ENCODE results near the gene SFT2D2. TPM values are rescaled to one million over a fixed set of nuclear protein-coding genes. Genes with fewer than 3 reads are reported as not detected.

SFT2D2 gene
- total RNA-seq, 1 donor from 2014 or later: 13.3 TPM

- no peak for TF ChIP-seq CTCF (IDR thresholded peaks at IDR 0.05; ENCODE audit: borderline replicate concordance)
- peaks cover 72% of the 10 kb centered on the region for H3K36me3 ChIP-seq
- DNase-seq: no peak
- intact Hi-C loops (cut with micrococcal nuclease): no loop called here
- no peaks in the 10 kb centered on the region for H3K9me3 ChIP-seq (replicated peaks)
- no peak overlapping the region for H3K4me3 ChIP-seq
- no peaks in the 10 kb centered on the region for H3K27me3 ChIP-seq (ENCODE audit: low read depth)
- no peak overlapping the region for H3K27ac ChIP-seq (replicated peaks)
- H3K4me1 ChIP-seq: peaks cover 10% of the 10 kb centered on the region
Measured at GRCh38 chr1:168235548-168235885, 9.7 kb downstream of the SFT2D2 start.

- Histone ChIP-seq H3K27ac (replicated peaks) (no peak overlapping the region), H3K9me3 (replicated peaks) (no peaks in the 10 kb centered on the region), H3K27me3 (ENCODE audit: low read depth) (no peaks in the 10 kb centered on the region), H3K36me3 (peaks cover 77% of the 10 kb centered on the region), H3K4me3 (no peak overlapping the region), H3K4me1 (peaks cover 8% of the 10 kb centered on the region)
- no peak for DNase-seq
- intact Hi-C loops (cut with micrococcal nuclease): no loop called here
- no peak for TF ChIP-seq CTCF (IDR thresholded peaks at IDR 0.05; ENCODE audit: borderline replicate concordance)
Measured at GRCh38 chr1:168235937-168236336, 10.1 kb downstream of the SFT2D2 start.

GRCh38 chr1:168236836-168237611 is 11.2 kb downstream of the SFT2D2 start:
- Histone ChIP-seq H3K9me3 (replicated peaks) (no peaks in the 10 kb centered on the region), H3K27ac (replicated peaks) (no peak overlapping the region), H3K27me3 (ENCODE audit: low read depth) (no peaks in the 10 kb centered on the region), H3K36me3 (peaks cover 82% of the 10 kb centered on the region), H3K4me1 (peaks cover 7% of the 10 kb centered on the region), H3K4me3 (no peak overlapping the region)
- no peak for DNase-seq
- TF ChIP-seq CTCF (IDR thresholded peaks at IDR 0.05; ENCODE audit: borderline replicate concordance): no peak
- intact Hi-C loops (cut with micrococcal nuclease): no loop called here

GRCh38 chr1:168243198-168243597 is 17.4 kb downstream of the SFT2D2 start:
- peaks cover 83% of the 10 kb centered on the region for H3K36me3 ChIP-seq

GRCh38 chr1:168243636-168244212 is 17.9 kb downstream of the SFT2D2 start:
- peaks cover 84% of the 10 kb centered on the region for H3K36me3 ChIP-seq
- no peak for DNase-seq
- peak overlapping the region; percentile 67 for H3K27ac ChIP-seq (replicated peaks)

More at GRCh38 chr1:168243198-168243597, 17.4 kb downstream of the SFT2D2 start:
- no peak for TF ChIP-seq CTCF (IDR thresholded peaks at IDR 0.05; ENCODE audit: borderline replicate concordance)
- intact Hi-C loops (cut with micrococcal nuclease): no loop called here
- H3K27me3 ChIP-seq (ENCODE audit: low read depth): no peaks in the 10 kb centered on the region
- peaks cover 31% of the 10 kb centered on the region for H3K4me1 ChIP-seq
- H3K4me3 ChIP-seq: no peak overlapping the region
- no peaks in the 10 kb centered on the region for H3K9me3 ChIP-seq (replicated peaks)
- H3K27ac ChIP-seq (replicated peaks): peak overlapping the region; percentile 67
- DNase-seq: no peak

More at GRCh38 chr1:168243636-168244212, 17.9 kb downstream of the SFT2D2 start:
- Histone ChIP-seq H3K27me3 (ENCODE audit: low read depth) (no peaks in the 10 kb centered on the region), H3K4me1 (peaks cover 31% of the 10 kb centered on the region), H3K9me3 (replicated peaks) (no peaks in the 10 kb centered on the region), H3K4me3 (no peak overlapping the region)
- intact Hi-C loops (cut with micrococcal nuclease): no loop called here
- no peak for TF ChIP-seq CTCF (IDR thresholded peaks at IDR 0.05; ENCODE audit: borderline replicate concordance)

Data from left ventricle myocardium inferior (tissue), 1 donor.